Tibial artery (tissue), 4 donors: ENCODE data around the gene DNAJC7.

ENCODE experiments used
- DNase-seq, 2 donors: peaks; one replicate each; pipeline ENCODE4 v3.0.0-alpha.2; 2019
- H3K27ac ChIP-seq, 2 donors: fragments of 200-600 bp; sonication (generic) in 1 of 2; 1 replicate in 1 of 2; 2 replicates in 1 of 2; pipeline ENCODE4 v1.5.1; 2018 to 2019; ENCODE audit warnings: mild to moderate bottlenecking in 1 of 2
- H3K27me3 ChIP-seq, 2 donors: fragments of 200-600 bp; sonication (generic) in 1 of 2; one replicate each; pipeline versions ENCODE4 v1.5.1 to v1.6.0; 2016 to 2019
- H3K36me3 ChIP-seq, 3 donors: fragments of 200-600 bp; sonication (generic) in 2 of 3; one replicate each; pipeline ENCODE4 v1.5.1; 2016 to 2019; ENCODE audit warnings: mild to moderate bottlenecking in 2 of 3
- H3K4me1 ChIP-seq, 4 donors: fragments of 200-600 bp; sonication (generic) in 2 of 4; 1 replicate in 3 of 4; 2 replicates in 1 of 4; pipeline ENCODE4 v1.5.1; 2016 to 2019
- H3K4me3 ChIP-seq, 2 donors: fragments of 200-600 bp; sonication (generic) in 1 of 2; 1 replicate in 1 of 2; 2 replicates in 1 of 2; pipeline ENCODE4 v1.5.1; 2018 to 2019; ENCODE audit warnings: mild to moderate bottlenecking in 2 of 2
- H3K9me3 ChIP-seq, 3 donors: fragments of 200-600 bp; sonication (generic) in 1 of 3; one replicate each; pipeline ENCODE4 v1.5.1; 2016 to 2019
- intact Hi-C: fragments of 100-400 bp; cut with DNase I; formaldehyde crosslinking; loops from one replicate; pipeline ENCODE4 v1.15.0; 2023; ENCODE audit warnings: low total_unique reads
- TF ChIP-seq, protein P1 (sequence below), 2 experiments: fragments of 200-600 bp in 1 of 2; fragments of 450-650 bp in 1 of 2; IDR thresholded peaks; one replicate each; pipeline ENCODE4 v1.5.1; 2017 to 2019; ENCODE audit warnings: antibody characterized with exemption in 2 of 2, mild to moderate bottlenecking in 1 of 2, moderate library complexity in 1 of 2

DNAJC7 gene

DNA sequence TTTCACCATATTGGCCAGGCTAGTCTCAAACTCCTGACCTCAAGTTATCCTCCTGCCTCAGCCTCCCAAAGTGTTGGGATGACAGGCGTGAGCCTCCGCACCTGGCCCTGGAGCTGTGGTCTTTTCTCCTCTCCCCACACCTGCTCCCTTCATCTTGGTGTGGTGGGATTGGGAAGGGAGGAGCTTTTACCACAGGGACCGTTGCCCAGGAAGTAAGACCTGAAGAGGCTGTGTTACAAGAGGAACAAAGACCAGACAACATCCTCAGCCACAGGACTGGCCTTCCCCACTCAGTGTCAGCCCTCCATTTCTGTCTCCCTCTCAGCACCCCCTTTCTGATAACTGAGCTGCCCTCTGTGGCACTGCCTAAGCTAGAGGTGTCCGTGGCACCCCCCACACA, 42.6 kb upstream of the DNAJC7 start:
- H3K4me3 ChIP-seq: no peak overlapping the region
- H3K27ac ChIP-seq: no peak overlapping the region
- no peaks in the 10 kb centered on the region for H3K36me3 ChIP-seq
- DNase-seq: no peak
- no peaks in the 10 kb centered on the region for H3K4me1 ChIP-seq
- no peaks in the 10 kb centered on the region for H3K9me3 ChIP-seq
- H3K27me3 ChIP-seq: peaks cover 0 to 42% of the 10 kb centered on the region in 2 donors
- TF ChIP-seq, protein P1, sequence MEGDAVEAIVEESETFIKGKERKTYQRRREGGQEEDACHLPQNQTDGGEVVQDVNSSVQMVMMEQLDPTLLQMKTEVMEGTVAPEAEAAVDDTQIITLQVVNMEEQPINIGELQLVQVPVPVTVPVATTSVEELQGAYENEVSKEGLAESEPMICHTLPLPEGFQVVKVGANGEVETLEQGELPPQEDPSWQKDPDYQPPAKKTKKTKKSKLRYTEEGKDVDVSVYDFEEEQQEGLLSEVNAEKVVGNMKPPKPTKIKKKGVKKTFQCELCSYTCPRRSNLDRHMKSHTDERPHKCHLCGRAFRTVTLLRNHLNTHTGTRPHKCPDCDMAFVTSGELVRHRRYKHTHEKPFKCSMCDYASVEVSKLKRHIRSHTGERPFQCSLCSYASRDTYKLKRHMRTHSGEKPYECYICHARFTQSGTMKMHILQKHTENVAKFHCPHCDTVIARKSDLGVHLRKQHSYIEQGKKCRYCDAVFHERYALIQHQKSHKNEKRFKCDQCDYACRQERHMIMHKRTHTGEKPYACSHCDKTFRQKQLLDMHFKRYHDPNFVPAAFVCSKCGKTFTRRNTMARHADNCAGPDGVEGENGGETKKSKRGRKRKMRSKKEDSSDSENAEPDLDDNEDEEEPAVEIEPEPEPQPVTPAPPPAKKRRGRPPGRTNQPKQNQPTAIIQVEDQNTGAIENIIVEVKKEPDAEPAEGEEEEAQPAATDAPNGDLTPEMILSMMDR (IDR thresholded peaks at IDR 0.05): no peak
- intact Hi-C loops: no loop called here

DNA sequence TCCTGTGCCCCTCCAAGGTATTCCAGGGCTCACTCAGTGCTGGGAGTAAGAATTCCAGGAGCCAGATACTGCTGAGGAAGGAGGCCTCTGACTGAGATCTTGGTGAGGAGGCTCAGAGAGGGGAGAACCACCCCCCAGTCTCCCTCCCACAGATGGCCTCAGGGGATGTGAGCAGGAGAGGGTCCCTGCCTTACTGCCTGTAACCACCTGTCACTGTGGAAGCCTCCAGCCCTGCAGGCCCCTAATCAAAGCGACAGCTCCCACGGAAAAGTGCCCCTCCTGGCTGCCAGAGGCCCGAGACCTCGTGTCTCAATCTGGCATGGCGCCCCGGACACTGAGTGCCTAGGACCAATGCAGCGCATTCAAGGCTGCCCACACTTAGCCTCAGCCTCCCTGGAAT, 40.8 kb upstream of the DNAJC7 start:
- no peak for DNase-seq
- TF ChIP-seq, protein P1 (IDR thresholded peaks at IDR 0.05): no peak
- Histone ChIP-seq H3K27me3 (peaks cover 0 to 54% of the 10 kb centered on the region in 2 donors), H3K9me3 (no peaks in the 10 kb centered on the region), H3K4me3 (no peak overlapping the region), H3K27ac (no peak overlapping the region), H3K4me1 (no peaks in the 10 kb centered on the region), H3K36me3 (no peaks in the 10 kb centered on the region)
- intact Hi-C loops: no loop called here

DNA sequence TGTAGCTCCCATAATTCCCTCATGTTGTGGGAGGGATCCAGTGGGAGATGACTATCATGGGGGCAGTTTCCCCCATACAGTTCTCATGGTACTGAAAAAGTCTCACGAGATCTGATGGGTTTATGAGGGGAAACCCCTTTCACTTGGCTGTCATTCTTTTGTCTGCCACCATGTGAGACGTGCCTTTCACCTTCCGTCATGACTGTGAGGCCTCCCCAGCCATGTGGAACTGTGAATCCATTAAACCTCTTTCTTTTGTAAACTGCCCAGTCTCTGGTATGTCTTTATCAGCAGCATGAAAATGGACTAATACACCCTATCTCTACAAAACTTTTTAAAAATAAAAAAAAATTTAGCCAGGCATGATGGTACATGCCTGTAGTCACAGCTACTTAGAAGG, 39.4 kb upstream of the DNAJC7 start:
- Histone ChIP-seq H3K4me3 (no peak overlapping the region), H3K4me1 (no peaks in the 10 kb centered on the region), H3K9me3 (no peaks in the 10 kb centered on the region), H3K36me3 (no peaks in the 10 kb centered on the region), H3K27ac (no peak overlapping the region), H3K27me3 (peaks cover 0 to 67% of the 10 kb centered on the region in 2 donors)
- intact Hi-C loops: no loop called here
- TF ChIP-seq, protein P1 (IDR thresholded peaks at IDR 0.05): no peak
- DNase-seq: no peak

DNA sequence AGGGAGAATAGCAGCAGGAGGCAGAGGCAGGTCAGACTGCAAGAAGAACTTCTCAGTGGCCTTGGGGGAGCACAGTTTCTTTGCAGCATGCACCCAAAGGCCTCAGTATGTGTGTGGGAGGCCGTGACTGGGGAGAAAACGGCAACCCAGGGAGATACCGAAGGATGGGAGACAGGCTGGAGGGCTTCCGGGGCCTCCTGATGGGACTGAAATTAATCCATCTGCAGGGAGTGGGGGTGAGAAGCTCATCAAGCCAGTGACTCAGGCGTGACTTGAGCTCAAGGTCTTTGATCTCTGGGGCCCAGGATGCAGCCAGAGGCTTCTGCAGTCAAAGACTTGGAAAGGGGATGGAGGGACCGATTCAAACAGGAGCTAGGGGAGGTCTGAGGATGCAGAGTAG, 38.3 kb upstream of the DNAJC7 start:
- H3K4me3 ChIP-seq: no peak overlapping the region
- TF ChIP-seq, protein P1 (IDR thresholded peaks at IDR 0.05): no peak
- no peaks in the 10 kb centered on the region for H3K36me3 ChIP-seq
- H3K27me3 ChIP-seq: peaks cover 0 to 71% of the 10 kb centered on the region in 2 donors
- no peaks in the 10 kb centered on the region for H3K9me3 ChIP-seq
- no peak overlapping the region for H3K27ac ChIP-seq
- intact Hi-C loops: no loop called here
- DNase-seq: no peak
- peaks cover 0 to 5% (median 2%) of the 10 kb centered on the region in 4 donors for H3K4me1 ChIP-seq

DNA sequence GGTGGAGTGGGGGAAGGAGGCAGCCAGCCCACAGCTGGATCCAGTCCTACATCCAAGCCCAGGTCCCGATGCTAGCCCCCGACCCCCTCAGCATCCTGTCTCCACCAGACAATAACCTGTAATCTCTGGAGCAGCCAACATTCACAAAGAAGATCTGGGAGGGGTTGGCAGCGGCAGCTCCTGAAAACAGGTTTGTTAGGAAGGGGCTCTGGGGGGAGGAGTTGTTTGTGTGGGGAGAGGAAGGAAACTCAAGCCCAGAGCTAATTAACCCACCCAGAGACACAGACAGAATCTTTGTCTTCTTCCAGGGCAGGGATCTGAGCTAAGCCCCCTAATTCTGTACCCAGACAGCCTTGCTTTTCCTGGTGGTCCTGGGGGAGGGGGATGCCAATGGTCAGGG, 37.8 kb upstream of the DNAJC7 start:
- TF ChIP-seq, protein P1 (IDR thresholded peaks at IDR 0.05): no peak
- peaks cover 0 to 5% (median 4%) of the 10 kb centered on the region in 4 donors for H3K4me1 ChIP-seq
- H3K27ac ChIP-seq: no peak overlapping the region
- intact Hi-C loops: no loop called here
- no peaks in the 10 kb centered on the region for H3K36me3 ChIP-seq
- H3K27me3 ChIP-seq: peaks cover 0 to 69% of the 10 kb centered on the region in 2 donors
- no peak for DNase-seq
- H3K4me3 ChIP-seq: no peak overlapping the region
- no peaks in the 10 kb centered on the region for H3K9me3 ChIP-seq
